ENCODE measurements around the gene VAT1L.

Gene VAT1L

DNA sequence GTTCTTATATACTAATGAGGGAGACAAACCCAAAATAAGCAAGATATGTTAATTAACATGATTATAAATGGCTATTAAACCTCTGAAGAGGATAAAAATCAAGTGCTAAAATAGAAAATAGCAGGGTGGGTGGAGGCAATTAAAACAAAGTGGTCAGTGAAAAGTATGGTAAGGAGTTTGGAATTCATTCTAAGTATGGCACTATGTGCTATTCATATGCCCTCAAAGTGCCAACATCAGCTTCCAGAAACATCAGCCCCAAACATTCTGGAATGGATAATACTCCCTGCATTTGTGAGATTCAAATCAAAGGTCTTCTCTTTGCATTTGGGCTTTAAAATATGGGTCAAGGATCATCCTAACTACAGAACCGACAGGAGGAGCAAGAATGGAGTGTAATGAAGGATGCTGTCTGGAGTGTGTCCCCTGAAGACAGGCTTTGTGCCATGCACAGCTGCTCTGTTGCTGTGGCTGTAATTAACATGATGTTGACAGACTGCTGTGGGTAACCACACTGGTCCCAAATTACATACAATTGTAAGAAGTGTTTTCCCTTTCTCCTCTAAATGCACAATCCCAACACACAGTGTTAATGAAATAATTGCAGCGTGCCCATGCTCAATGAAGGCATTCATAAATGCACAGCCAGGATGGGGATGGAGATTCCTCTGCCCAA is 93.1 kb downstream of the VAT1L start:
- no peak for DNase-seq (ENCODE audit: low read depth in 2 of 2)
- TF ChIP-seq, protein P1, sequence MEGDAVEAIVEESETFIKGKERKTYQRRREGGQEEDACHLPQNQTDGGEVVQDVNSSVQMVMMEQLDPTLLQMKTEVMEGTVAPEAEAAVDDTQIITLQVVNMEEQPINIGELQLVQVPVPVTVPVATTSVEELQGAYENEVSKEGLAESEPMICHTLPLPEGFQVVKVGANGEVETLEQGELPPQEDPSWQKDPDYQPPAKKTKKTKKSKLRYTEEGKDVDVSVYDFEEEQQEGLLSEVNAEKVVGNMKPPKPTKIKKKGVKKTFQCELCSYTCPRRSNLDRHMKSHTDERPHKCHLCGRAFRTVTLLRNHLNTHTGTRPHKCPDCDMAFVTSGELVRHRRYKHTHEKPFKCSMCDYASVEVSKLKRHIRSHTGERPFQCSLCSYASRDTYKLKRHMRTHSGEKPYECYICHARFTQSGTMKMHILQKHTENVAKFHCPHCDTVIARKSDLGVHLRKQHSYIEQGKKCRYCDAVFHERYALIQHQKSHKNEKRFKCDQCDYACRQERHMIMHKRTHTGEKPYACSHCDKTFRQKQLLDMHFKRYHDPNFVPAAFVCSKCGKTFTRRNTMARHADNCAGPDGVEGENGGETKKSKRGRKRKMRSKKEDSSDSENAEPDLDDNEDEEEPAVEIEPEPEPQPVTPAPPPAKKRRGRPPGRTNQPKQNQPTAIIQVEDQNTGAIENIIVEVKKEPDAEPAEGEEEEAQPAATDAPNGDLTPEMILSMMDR (IDR thresholded peaks at IDR 0.05; ENCODE audit: low read depth, low read length): no peak
- no peak overlapping the region for H3K4me3 ChIP-seq (replicated peaks in 1 of 2; ENCODE audit: low read depth in 2 of 2, low read length in 2 of 2)

DNA sequence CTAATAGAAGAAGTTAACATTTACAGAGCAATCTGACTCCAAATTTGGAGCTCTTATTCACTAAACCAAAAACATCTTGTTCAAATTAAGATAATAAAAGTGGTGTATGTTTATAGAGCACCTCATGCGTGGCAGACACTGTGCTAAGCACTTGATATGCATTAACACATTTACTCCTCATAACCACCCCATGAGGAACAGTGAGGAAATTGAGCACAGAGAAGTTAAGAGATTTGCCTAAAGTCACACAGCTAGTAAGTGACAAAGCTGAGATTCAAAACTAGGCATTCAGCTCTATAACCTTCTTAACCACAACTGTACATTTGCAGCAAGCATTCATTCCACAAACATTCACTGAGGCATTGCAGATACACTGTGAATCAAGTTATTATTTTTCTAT is 94.0 kb downstream of the VAT1L start:
- DNase-seq (ENCODE audit: low read depth in 2 of 2): no peak
- TF ChIP-seq, protein P1 (IDR thresholded peaks at IDR 0.05; ENCODE audit: low read depth, low read length): no peak
- H3K4me3 ChIP-seq (replicated peaks in 1 of 2; ENCODE audit: low read depth in 2 of 2, low read length in 2 of 2): no peak overlapping the region

DNA sequence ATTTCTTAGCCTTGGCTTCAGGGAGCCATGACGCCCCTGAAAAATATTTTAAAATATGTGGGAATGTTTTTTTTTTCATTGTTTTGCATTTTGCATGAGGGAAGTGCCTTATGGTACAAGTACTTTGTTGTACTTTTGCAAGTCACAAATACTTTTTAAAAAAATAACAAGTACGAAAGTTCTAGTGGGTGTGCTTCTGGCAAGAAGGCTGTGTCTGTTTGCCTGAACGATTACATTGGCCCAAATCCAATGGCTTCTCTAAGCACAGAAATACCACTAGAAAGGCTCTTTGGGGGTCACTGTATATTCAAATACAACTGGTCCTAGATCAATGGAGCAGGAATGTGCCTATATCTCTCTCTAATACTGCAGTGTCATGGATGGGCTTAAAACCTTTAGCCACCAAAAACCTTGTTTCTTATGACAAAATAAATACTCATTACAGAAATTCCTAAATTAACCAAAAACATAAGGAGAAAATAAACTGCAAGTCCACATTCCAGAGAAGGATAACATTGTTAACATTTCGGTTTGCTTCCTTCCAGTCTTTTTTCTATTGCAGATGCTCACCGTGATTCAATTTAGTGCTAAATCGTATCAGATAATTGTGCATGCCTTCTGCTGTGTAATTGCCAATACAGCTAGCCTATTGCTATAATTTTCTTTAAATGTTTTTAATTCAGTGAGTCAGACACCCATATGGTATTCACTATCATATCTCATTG is 97.4 kb downstream of the VAT1L start:
- no peak overlapping the region for H3K4me3 ChIP-seq (replicated peaks in 1 of 2; ENCODE audit: low read depth in 2 of 2, low read length in 2 of 2)
- peak in 1 of 2 donors; percentile 7 for DNase-seq (ENCODE audit: low read depth in 2 of 2)
- TF ChIP-seq, protein P1 (IDR thresholded peaks at IDR 0.05; ENCODE audit: low read depth, low read length): no peak

- H3K4me3 ChIP-seq (replicated peaks in 1 of 2; ENCODE audit: low read depth in 2 of 2, low read length in 2 of 2): no peak overlapping the region
- DNase-seq (ENCODE audit: low read depth in 2 of 2): no peak
- TF ChIP-seq, protein P1 (IDR thresholded peaks at IDR 0.05; ENCODE audit: low read depth, low read length): no peak
These were observed 100.5 kb downstream of the VAT1L start for GRCh38 chr16:77888871-77889270.

- H3K4me3 ChIP-seq (replicated peaks in 1 of 2; ENCODE audit: low read depth in 2 of 2, low read length in 2 of 2): no peak overlapping the region
- DNase-seq (ENCODE audit: low read depth in 2 of 2): no peak
- TF ChIP-seq, protein P1 (IDR thresholded peaks at IDR 0.05; ENCODE audit: low read depth, low read length): no peak
These were observed 101.7 kb downstream of the VAT1L start for GRCh38 chr16:77890075-77890474.

DNA sequence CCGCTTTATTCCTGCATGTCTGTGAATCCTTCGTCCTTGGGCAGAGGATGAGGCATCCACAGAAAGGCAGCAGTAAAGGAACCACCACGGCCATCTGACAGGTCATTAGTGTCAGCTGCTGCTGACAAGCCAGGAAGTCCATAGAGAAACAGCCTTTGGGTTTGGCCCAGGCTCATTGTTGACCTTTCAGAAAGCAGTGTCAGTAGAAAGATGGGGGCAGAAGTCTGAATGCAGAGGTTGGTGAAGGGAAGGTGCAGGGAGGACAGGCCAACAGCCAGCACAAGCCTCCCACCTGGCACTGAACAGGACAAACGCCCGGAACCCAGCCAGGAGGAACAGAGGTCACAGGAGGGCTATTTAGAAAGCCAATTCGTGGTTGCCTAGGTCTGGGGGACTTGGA is 105.8 kb downstream of the VAT1L start:
- DNase-seq (ENCODE audit: low read depth in 2 of 2): no peak
- TF ChIP-seq, protein P1 (IDR thresholded peaks at IDR 0.05; ENCODE audit: low read depth, low read length): no peak
- H3K4me3 ChIP-seq (replicated peaks in 1 of 2; ENCODE audit: low read depth in 2 of 2, low read length in 2 of 2): no peak overlapping the region

Data from cardiac fibroblast (primary cell).